ENCODE data around the gene KMT2D. TPM values are rescaled to one million over a fixed set of nuclear protein-coding genes. Genes with fewer than 3 reads are reported as not detected.

The KMT2D gene
- total RNA-seq, 1 experiment from 2014 or later: 41.9 TPM

DNA sequence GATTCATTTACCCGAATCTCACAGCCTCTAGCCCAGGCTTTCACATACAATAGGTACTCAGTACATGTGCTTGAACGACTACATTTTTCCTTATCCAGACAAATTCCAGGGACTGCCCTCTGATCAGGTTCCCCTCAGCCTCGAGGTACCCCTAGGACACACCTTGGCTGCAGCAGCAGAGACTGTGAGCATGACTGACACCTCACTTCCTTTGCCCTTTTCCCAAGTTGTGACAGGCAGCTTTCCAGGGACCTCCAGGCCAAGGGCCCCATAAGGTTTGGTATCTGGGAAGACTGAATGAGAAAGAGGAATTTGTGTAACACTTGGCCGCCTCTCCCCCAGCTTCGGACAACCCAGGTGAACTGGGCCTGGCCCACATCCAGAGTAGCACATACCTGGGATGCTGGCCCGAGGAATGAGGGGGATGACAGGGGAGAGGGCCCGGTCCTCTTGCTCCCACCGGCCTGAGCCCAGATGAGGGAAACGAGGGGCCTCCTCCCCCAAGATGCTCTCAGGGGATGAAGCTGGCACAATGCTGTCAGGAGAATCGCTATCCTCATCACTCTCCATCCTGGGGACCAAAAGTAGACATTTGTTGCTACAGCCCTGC lies 31.8 kb downstream of the KMT2D start:
- intact Hi-C loops (cut with micrococcal nuclease): no loop called here
- Histone ChIP-seq H2AFZ (ENCODE audit: low read length) (no peak overlapping the region), H3K79me2 (ENCODE audit: low read length) (no peaks in the 10 kb centered on the region), H3K9me2 (replicated peaks; ENCODE audit: low read length) (no peaks in the 10 kb centered on the region), H4K20me1 (ENCODE audit: low read length) (no peaks in the 10 kb centered on the region), H3K4me1 (ENCODE audit: insufficient read depth, low read length) (no peaks in the 10 kb centered on the region), H3K4me3 (ENCODE audit: low read length) (no peak overlapping the region), H3K9me3 (ENCODE audit: low read length) (no peaks in the 10 kb centered on the region), H3K27ac (ENCODE audit: low read length) (no peak overlapping the region), H3K36me3 (ENCODE audit: low read depth, low read length) (peaks cover 45% of the 10 kb centered on the region), H3K27me3 (ENCODE audit: low read length) (no peaks in the 10 kb centered on the region), H3K9ac (ENCODE audit: low read length) (no peak overlapping the region), H3F3A (ENCODE audit: low read length, unreplicated experiment) (no peaks in the 10 kb centered on the region), H3K4me2 (ENCODE audit: low read length) (no peak overlapping the region)
- ATAC-seq (no peak), DNase-seq (no peak)
- CTCF ChIA-PET: no interaction called here
- BruUV-seq (replicated peaks): no TSS peak
- TF ChIP-seq EZH2 (IDR thresholded peaks at IDR 0.05; ENCODE audit: low read length, unreplicated experiment) (no peak), EZH2phosphoT487 (IDR thresholded peaks at IDR 0.05; ENCODE audit: borderline replicate concordance, low read length) (no peak), CTCF (conservative IDR thresholded peaks at IDR 0.05; ENCODE audit: low read depth, low read length) (no peak)
- POLR2A ChIA-PET (ENCODE audit: unreplicated experiment): no interaction called here

- intact Hi-C loops (cut with micrococcal nuclease): no loop called here
- ATAC-seq: no peak
- Histone ChIP-seq H3K4me2 (ENCODE audit: low read length) (no peak overlapping the region), H2AFZ (ENCODE audit: low read length) (no peak overlapping the region), H3K4me1 (ENCODE audit: insufficient read depth, low read length) (no peaks in the 10 kb centered on the region), H3K9me3 (ENCODE audit: low read length) (no peaks in the 10 kb centered on the region), H3F3A (ENCODE audit: low read length, unreplicated experiment) (no peaks in the 10 kb centered on the region), H3K79me2 (ENCODE audit: low read length) (no peaks in the 10 kb centered on the region), H3K27me3 (ENCODE audit: low read length) (no peaks in the 10 kb centered on the region), H3K9ac (ENCODE audit: low read length) (no peak overlapping the region), H4K20me1 (ENCODE audit: low read length) (no peaks in the 10 kb centered on the region), H3K36me3 (ENCODE audit: low read depth, low read length) (peaks cover 44% of the 10 kb centered on the region), H3K9me2 (replicated peaks; ENCODE audit: low read length) (no peaks in the 10 kb centered on the region), H3K4me3 (ENCODE audit: low read length) (no peak overlapping the region), H3K27ac (ENCODE audit: low read length) (no peak overlapping the region)
- DNase-seq: no peak
- CTCF ChIA-PET: no interaction called here
- no TSS peak for BruUV-seq (replicated peaks)
- TF ChIP-seq EZH2phosphoT487 (IDR thresholded peaks at IDR 0.05; ENCODE audit: borderline replicate concordance, low read length) (no peak), EZH2 (IDR thresholded peaks at IDR 0.05; ENCODE audit: low read length, unreplicated experiment) (no peak), CTCF (conservative IDR thresholded peaks at IDR 0.05; ENCODE audit: low read depth, low read length) (no peak)
- POLR2A ChIA-PET (ENCODE audit: unreplicated experiment): no interaction called here
These were observed 32.6 kb downstream of the KMT2D start for GRCh38 chr12:49027846-49028555.
